ENCODE results near the gene TTC7B. TPM values are rescaled to one million over a fixed set of nuclear protein-coding genes. Genes with fewer than 3 reads are reported as not detected.

Gene TTC7B
- total RNA-seq, 1 donor from 2014 or later, result 83.1 TPM

GRCh38 chr14:90558041-90558982 is 257.9 kb downstream of the TTC7B start:
- Mint-ChIP-seq H3K4me1 (ENCODE audit: low read depth, unreplicated experiment) (peaks cover 27% of the 10 kb centered on the region), H3K9me3 (ENCODE audit: unreplicated experiment) (peaks cover 6% of the 10 kb centered on the region), H3K4me3 (ENCODE audit: unreplicated experiment) (no peak overlapping the region), H3K27me3 (ENCODE audit: unreplicated experiment) (no peaks in the 10 kb centered on the region), H3K36me3 (ENCODE audit: unreplicated experiment) (no peaks in the 10 kb centered on the region), H3K27ac (ENCODE audit: unreplicated experiment) (no peak overlapping the region)
- no peak for DNase-seq
- TF ChIP-seq CTCF (IDR thresholded peaks at IDR 0.05; ENCODE audit: partially characterized antibody, unreplicated experiment), result no peak

GRCh38 chr14:90557516-90557915 is 258.7 kb downstream of the TTC7B start:
- no peak overlapping the region for H3K4me3 Mint-ChIP-seq (ENCODE audit: unreplicated experiment)
- TF ChIP-seq CTCF (IDR thresholded peaks at IDR 0.05; ENCODE audit: partially characterized antibody, unreplicated experiment), result no peak
- H3K9me3 Mint-ChIP-seq (ENCODE audit: unreplicated experiment), result peaks cover 6% of the 10 kb centered on the region
- no peaks in the 10 kb centered on the region for H3K36me3 Mint-ChIP-seq (ENCODE audit: unreplicated experiment)
- no peak for DNase-seq
- H3K27ac Mint-ChIP-seq (ENCODE audit: unreplicated experiment), result no peak overlapping the region
- peaks cover 27% of the 10 kb centered on the region for H3K4me1 Mint-ChIP-seq (ENCODE audit: low read depth, unreplicated experiment)
- no peaks in the 10 kb centered on the region for H3K27me3 Mint-ChIP-seq (ENCODE audit: unreplicated experiment)

GRCh38 chr14:90556666-90557450 is 259.4 kb downstream of the TTC7B start:
- peaks cover 27% of the 10 kb centered on the region for H3K4me1 Mint-ChIP-seq (ENCODE audit: low read depth, unreplicated experiment)
- no peak overlapping the region for H3K27ac Mint-ChIP-seq (ENCODE audit: unreplicated experiment)
- H3K36me3 Mint-ChIP-seq (ENCODE audit: unreplicated experiment), result no peaks in the 10 kb centered on the region
- H3K27me3 Mint-ChIP-seq (ENCODE audit: unreplicated experiment), result peaks cover under 1% of the 10 kb centered on the region
- H3K9me3 Mint-ChIP-seq (ENCODE audit: unreplicated experiment), result peaks cover 6% of the 10 kb centered on the region
- H3K4me3 Mint-ChIP-seq (ENCODE audit: unreplicated experiment), result no peak overlapping the region
- no peak for TF ChIP-seq CTCF (IDR thresholded peaks at IDR 0.05; ENCODE audit: partially characterized antibody, unreplicated experiment)
- DNase-seq, result no peak

GRCh38 chr14:90556012-90556477 is 260.2 kb downstream of the TTC7B start:
- Mint-ChIP-seq H3K4me1 (ENCODE audit: low read depth, unreplicated experiment) (peaks cover 24% of the 10 kb centered on the region), H3K36me3 (ENCODE audit: unreplicated experiment) (no peaks in the 10 kb centered on the region), H3K9me3 (ENCODE audit: unreplicated experiment) (peaks cover 6% of the 10 kb centered on the region), H3K4me3 (ENCODE audit: unreplicated experiment) (no peak overlapping the region), H3K27me3 (ENCODE audit: unreplicated experiment) (peaks cover 2% of the 10 kb centered on the region), H3K27ac (ENCODE audit: unreplicated experiment) (no peak overlapping the region)
- DNase-seq, result peak; percentile 60
- no peak for TF ChIP-seq CTCF (IDR thresholded peaks at IDR 0.05; ENCODE audit: partially characterized antibody, unreplicated experiment)
